K562 (cell line): ENCODE data around the gene PALM3. TPM values are rescaled to one million over a fixed set of nuclear protein-coding genes. Genes with fewer than 3 reads are reported as not detected.

ENCODE experiments used
- ARID1B ChIP-seq: fragments of 450-650 bp; IDR thresholded peaks from 2 replicates; pipeline ENCODE4 v1.6.1; 2016; ENCODE audit warnings: antibody characterized with exemption, mild to moderate bottlenecking, inconsistent platforms
- BRF1 ChIP-seq: IDR thresholded peaks from 3 replicates; pipeline ENCODE4 v1.6.1; 2011; ENCODE audit warnings: borderline replicate concordance, mild to moderate bottlenecking; ENCODE audit not compliant: insufficient read length; ENCODE audit errors: extremely low read depth
- CXXC5 ChIP-seq: fragments of 250-450 bp; sonication (Bioruptor Pico); IDR thresholded peaks from 2 replicates; pipeline ENCODE4 v1.8.0; 2022; ENCODE audit warnings: inconsistent platforms, mild to moderate bottlenecking, moderate library complexity
- E4F1 ChIP-seq: fragments of 250-450 bp; sonication (Bioruptor Pico); IDR thresholded peaks from 2 replicates; pipeline ENCODE4 v1.5.0; 2021; ENCODE audit warnings: mild to moderate bottlenecking, borderline replicate concordance
- FOS ChIP-seq: IDR thresholded peaks from 3 replicates; pipeline ENCODE4 v1.6.1; 2011; ENCODE audit not compliant: insufficient read length; ENCODE audit errors: extremely low read depth
- FOXA1 ChIP-seq: fragments of 450-650 bp; IDR thresholded peaks from 2 replicates; pipeline ENCODE4 v1.6.1; 2016; ENCODE audit warnings: mild to moderate bottlenecking, borderline replicate concordance
- HBP1 ChIP-seq: fragments of 450-650 bp; formaldehyde crosslinking; IDR thresholded peaks from 2 replicates; pipeline ENCODE4 v1.4.0; 2022; ENCODE audit warnings: missing genetic modification characterization
- JUND ChIP-seq, 2 experiments: IDR thresholded peaks; 2 replicates in 1 of 2; 3 replicates in 1 of 2; pipeline ENCODE4 v1.6.1; 2011; ENCODE audit warnings: borderline replicate concordance in 2 of 2, low read depth in 2 of 2, low read length in 2 of 2, improper control_type of control experiment in 1 of 2, missing biosample characterization in 1 of 2, missing genetic modification characterization in 1 of 2, missing genetic modification reagents in 1 of 2
- KAT2B ChIP-seq: IDR thresholded peaks from one replicate; pipeline ENCODE4 v1.6.1; 2012; ENCODE audit warnings: low read depth, mild to moderate bottlenecking, control low read depth, inconsistent platforms, low read length, moderate library complexity
- LCOR ChIP-seq: sonication (generic); formaldehyde crosslinking; IDR thresholded peaks from 2 replicates; pipeline ENCODE4 v1.8.0; 2022; ENCODE audit warnings: mild to moderate bottlenecking, missing genetic modification reagents
- MLLT1 ChIP-seq, 2 experiments: fragments of 450-650 bp; IDR thresholded peaks; 2 replicates each; pipeline ENCODE4 v1.6.1; 2016
- NONO ChIP-seq, 2 experiments: fragments of 200-400 bp in 1 of 2; fragments of 450-650 bp in 1 of 2; formaldehyde crosslinking in 1 of 2; IDR thresholded peaks; 2 replicates each; pipeline ENCODE4 v1.6.1; 2017; ENCODE audit warnings: low read depth in 2 of 2, mild to moderate bottlenecking in 2 of 2, moderate library complexity in 2 of 2, low read length in 1 of 2
- PCBP1 ChIP-seq: fragments of 200-400 bp; formaldehyde crosslinking; IDR thresholded peaks from 2 replicates; pipeline ENCODE4 v1.6.1; 2018; ENCODE audit warnings: mild to moderate bottlenecking, low read depth, low read length; ENCODE audit not compliant: poor library complexity, severe bottlenecking
- PCBP2 ChIP-seq: fragments of 200-400 bp; formaldehyde crosslinking; IDR thresholded peaks from 2 replicates; pipeline ENCODE4 v1.6.1; 2018; ENCODE audit warnings: low read length, low read depth, mild to moderate bottlenecking, moderate library complexity; ENCODE audit not compliant: poor library complexity, severe bottlenecking
- PHTF2 ChIP-seq: fragments of 250-450 bp; sonication (Bioruptor Pico); IDR thresholded peaks from 2 replicates; pipeline ENCODE4 v1.5.0; 2021; ENCODE audit warnings: mild to moderate bottlenecking
- PKNOX1 ChIP-seq: fragments of 450-650 bp; IDR thresholded peaks from 2 replicates; pipeline ENCODE4 v1.6.1; 2016
- WHSC1 ChIP-seq: IDR thresholded peaks from one replicate; pipeline ENCODE4 v1.6.1; 2012; ENCODE audit warnings: low read length, control low read depth, inconsistent platforms
- ZBTB2 ChIP-seq: fragments of 450-650 bp; IDR thresholded peaks from 2 replicates; pipeline ENCODE4 v1.6.1; 2016; ENCODE audit warnings: antibody characterized with exemption
- polyA plus RNA-seq, 8 experiments: library from polyadenylated mRNA; depleted of rRNA in 4 of 8; stranded (reverse) in 5 of 8; unstranded in 3 of 8; fragments of >200 nt; fragmentation: Nextera tagmentation in 2 of 8; fragmentation: Illumina TruSeq in 1 of 8; extraction: Ambion mirVana in 2 of 8; extraction: Trizol in 1 of 8; gene quantifications; 2 replicates each; pipeline versions ENCODE4 v1.2.1 to v1.2.3, GENCODE V29; 2011 to 2014; ENCODE audit warnings: inconsistent platforms in 1 of 8, missing spikeins in 1 of 8
- total RNA-seq, 7 experiments: library from RNA; depleted of rRNA in 6 of 7; stranded (reverse); fragments of >200 nt in 6 of 7; fragmentation: Illumina TruSeq in 2 of 7; extraction: Trizol in 2 of 7; gene quantifications; 2 replicates each; pipeline versions ENCODE4 v1.2.1 to v1.2.3, GENCODE V29; 2011 to 2021; ENCODE audit warnings: low replicate concordance in 1 of 7

PALM3 gene
- total and polyA plus RNA-seq, 9 of the 15 experiments (the other 6 are each of a cell fraction or from before 2014, with no cell fraction given): 0.07 to 9.3 (median 3.3) TPM

GRCh38 chr19:14023404-14024235 is 38.3 kb downstream of the PALM3 start (continued):
- TF ChIP-seq PHTF2 (no peak), KAT2B (no peak), PCBP2 (no peak), CXXC5 (no peak), E4F1 (CRISPR knock-in tag) (no peak), ARID1B (0 out of 2 replicates have a peak, but pooled peaks have one; percentile 14), PKNOX1 (peak; percentile 44; the same call in 1 of the 2 replicates), NONO (IDR thresholded peaks at IDR 0.05; ENCODE audit: low read depth in 2 of 2, low read length in 1 of 2) (no peak), ZBTB2 (0 out of 2 replicates have a peak, but pooled peaks have one; percentile 18), FOXA1 (no peak), BRF1 (no peak), JUND (IDR thresholded peaks at IDR 0.05; ENCODE audit: borderline replicate concordance, low read depth, low read length) (0 out of 2 replicates have a peak, but pooled peaks have one; percentile 22), JUND (tag; IDR thresholded peaks at IDR 0.05; ENCODE audit: borderline replicate concordance, low read depth, low read length) (peak; percentile 19; the same call in 1 of the 3 replicates), HBP1 (no peak), PCBP1 (no peak), FOS (no peak), WHSC1 (no peak), MLLT1 (IDR thresholded peaks at IDR 0.05) (0 out of 4 replicates have a peak, but pooled peaks of 1 of the 2 experiments have one; percentile 37), LCOR (CRISPR knock-in tag) (no peak)
